ENCODE data around the gene PPOX.

DNA sequence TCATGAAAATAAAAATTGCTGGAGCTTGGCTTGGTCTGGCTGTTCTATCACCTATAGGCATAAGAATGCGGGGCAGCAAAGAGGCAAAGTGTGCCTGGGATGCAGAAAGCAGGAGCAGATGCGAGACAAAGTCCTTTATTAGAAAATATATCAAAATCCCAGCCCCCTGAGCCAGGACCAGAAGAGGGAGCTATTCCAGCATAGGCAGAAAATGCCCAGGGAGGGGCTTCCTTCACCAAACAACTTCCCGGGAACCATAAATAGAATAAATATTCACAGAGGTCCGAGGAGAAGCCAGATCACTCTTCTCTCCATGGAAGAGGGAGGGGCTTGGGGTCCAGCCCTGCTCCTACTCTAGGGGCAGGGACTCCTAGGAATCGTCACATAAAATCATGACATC, 5.0 kb downstream of the PPOX start:
- TF ChIP-seq, protein P1, sequence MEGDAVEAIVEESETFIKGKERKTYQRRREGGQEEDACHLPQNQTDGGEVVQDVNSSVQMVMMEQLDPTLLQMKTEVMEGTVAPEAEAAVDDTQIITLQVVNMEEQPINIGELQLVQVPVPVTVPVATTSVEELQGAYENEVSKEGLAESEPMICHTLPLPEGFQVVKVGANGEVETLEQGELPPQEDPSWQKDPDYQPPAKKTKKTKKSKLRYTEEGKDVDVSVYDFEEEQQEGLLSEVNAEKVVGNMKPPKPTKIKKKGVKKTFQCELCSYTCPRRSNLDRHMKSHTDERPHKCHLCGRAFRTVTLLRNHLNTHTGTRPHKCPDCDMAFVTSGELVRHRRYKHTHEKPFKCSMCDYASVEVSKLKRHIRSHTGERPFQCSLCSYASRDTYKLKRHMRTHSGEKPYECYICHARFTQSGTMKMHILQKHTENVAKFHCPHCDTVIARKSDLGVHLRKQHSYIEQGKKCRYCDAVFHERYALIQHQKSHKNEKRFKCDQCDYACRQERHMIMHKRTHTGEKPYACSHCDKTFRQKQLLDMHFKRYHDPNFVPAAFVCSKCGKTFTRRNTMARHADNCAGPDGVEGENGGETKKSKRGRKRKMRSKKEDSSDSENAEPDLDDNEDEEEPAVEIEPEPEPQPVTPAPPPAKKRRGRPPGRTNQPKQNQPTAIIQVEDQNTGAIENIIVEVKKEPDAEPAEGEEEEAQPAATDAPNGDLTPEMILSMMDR (IDR thresholded peaks at IDR 0.05; ENCODE audit: insufficient read depth, low read length, poor library complexity, severe bottlenecking): no peak
- TF ChIP-seq EZH2phosphoT487 (conservative IDR thresholded peaks at IDR 0.05; ENCODE audit: low read length): no peak
